ENCODE data around the gene SERPINI1. TPM values are rescaled to one million over a fixed set of nuclear protein-coding genes. Genes with fewer than 3 reads are reported as not detected.
"Not testable (repeated sequence)": the region's sequence is repeated elsewhere in the genome, so short reads cannot be mapped to it uniquely, and the experiment has no call there.

The SERPINI1 gene
- total and polyA plus RNA-seq, 9 of the 15 experiments (the other 6 are each of a cell fraction or from before 2014, with no cell fraction given) = 1.6 to 9.9 (median 3.5) TPM

DNA sequence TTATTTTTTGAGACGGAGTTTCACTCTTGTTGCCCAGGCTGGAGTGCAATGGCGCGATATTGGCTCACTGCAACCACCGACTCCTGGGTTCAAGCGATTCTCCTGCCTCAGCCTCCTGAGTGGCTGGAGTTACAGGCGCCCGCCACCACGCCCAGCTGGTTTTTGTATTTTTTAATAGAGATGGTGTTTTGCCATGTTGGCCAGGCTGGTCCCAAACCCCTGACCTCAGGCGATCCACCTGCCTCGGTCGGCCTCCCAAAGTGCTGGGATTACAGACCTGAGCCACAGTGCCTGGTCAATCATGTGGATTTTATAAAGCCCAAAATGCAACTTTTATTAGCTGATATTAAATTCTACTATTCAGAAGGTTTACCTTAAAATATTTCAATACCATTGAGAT, 92.1 kb downstream of the SERPINI1 start:
- in situ Hi-C loops (cut with MboI); H3K4me3 ChIP-seq; CTCF ChIA-PET (ENCODE audit: low intra/inter-chr PET ratio); ATAC-seq; H2AFZ ChIP-seq (ENCODE audit: low read depth, low read length); H3K9me3 ChIP-seq (replicated peaks; ENCODE audit: control insufficient read depth, insufficient read depth, low read depth, low read length); H3K79me2 ChIP-seq (ENCODE audit: control insufficient read depth, insufficient read depth, low read length); DNase-seq (ENCODE audit: extremely low read depth in 1 of 4, low spot score in 3 of 4); H3K27ac ChIP-seq (ENCODE audit: extremely low read depth, low read depth, low read length); H3K4me1 ChIP-seq (replicated peaks in 1 of 2; ENCODE audit: control insufficient read depth in 2 of 2, insufficient read depth in 2 of 2, low read length in 2 of 2); BruUV-seq (replicated peaks); FAIRE-seq; H3K9me1 ChIP-seq (ENCODE audit: control insufficient read depth, insufficient read depth, low read length); H3K9ac ChIP-seq (ENCODE audit: insufficient read depth in 1 of 2, low read depth in 2 of 2, low read length in 2 of 2); H3K36me3 ChIP-seq (ENCODE audit: control insufficient read depth, insufficient read depth, low read length); H3K4me2 ChIP-seq (ENCODE audit: insufficient read depth, low read length); intact Hi-C loops (cut with micrococcal nuclease); H4K20me1 ChIP-seq (replicated peaks; ENCODE audit: control insufficient read depth, insufficient read depth, low read length); H3K27me3 ChIP-seq (ENCODE audit: control insufficient read depth in 2 of 2, insufficient read depth in 2 of 2, low read length in 2 of 2): not testable (repeated sequence)
- WGBS (ENCODE audit: insufficient coverage, low coverage, missing lambda C conversion rate) = 2% methylated on average over 11 of the region's 11 CpGs
- POLR2A ChIA-PET = interaction anchor here (1.0 kb wide), 1 partner anchor 8 kb away, joined by 3 read pairs; no protein-coding TSS in a partner anchor

DNA sequence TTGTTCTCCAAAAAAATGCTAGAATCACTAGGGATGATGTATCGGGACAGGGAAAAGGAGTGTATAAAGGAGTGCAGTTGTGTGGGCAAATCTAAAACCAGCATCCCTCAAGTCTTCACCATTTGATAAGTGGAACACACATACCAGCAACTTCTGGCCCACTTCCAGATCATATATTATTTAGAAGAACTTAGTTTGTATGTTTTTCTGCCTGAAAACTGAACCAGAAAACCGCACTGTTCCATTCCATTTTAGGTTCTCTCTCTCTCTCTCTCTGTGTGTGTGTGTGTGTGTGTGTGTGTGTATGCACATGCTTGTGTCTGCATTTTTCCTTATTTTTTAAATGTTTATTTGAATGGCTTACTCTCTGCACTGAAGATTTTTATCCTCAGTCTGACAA, 93.5 kb downstream of the SERPINI1 start:
- no peaks in the 10 kb centered on the region for H3K9me1 ChIP-seq (ENCODE audit: control insufficient read depth, insufficient read depth, low read length)
- CTCF ChIA-PET (ENCODE audit: low intra/inter-chr PET ratio) = no interaction called here
- 0% methylated on average over 2 of the region's 2 CpGs for WGBS (ENCODE audit: insufficient coverage, low coverage, missing lambda C conversion rate)
- H3K9me3 ChIP-seq (replicated peaks; ENCODE audit: control insufficient read depth, insufficient read depth, low read depth, low read length) = no peaks in the 10 kb centered on the region
- no peak overlapping the region for H2AFZ ChIP-seq (ENCODE audit: low read depth, low read length)
- H3K4me1 ChIP-seq (replicated peaks in 1 of 2; ENCODE audit: control insufficient read depth in 2 of 2, insufficient read depth in 2 of 2, low read length in 2 of 2) = no peaks in the 10 kb centered on the region
- H3K36me3 ChIP-seq (ENCODE audit: control insufficient read depth, insufficient read depth, low read length) = no peaks in the 10 kb centered on the region
- H3K27ac ChIP-seq (ENCODE audit: extremely low read depth, low read depth, low read length) = no peak overlapping the region
- H4K20me1 ChIP-seq (replicated peaks; ENCODE audit: control insufficient read depth, insufficient read depth, low read length) = no peaks in the 10 kb centered on the region
- POLR2A ChIA-PET = no interaction called here
- H3K27me3 ChIP-seq (ENCODE audit: control insufficient read depth in 2 of 2, insufficient read depth in 2 of 2, low read length in 2 of 2) = no peaks in the 10 kb centered on the region
- no peak overlapping the region for H3K4me2 ChIP-seq (ENCODE audit: insufficient read depth, low read length)
- H3K79me2 ChIP-seq (ENCODE audit: control insufficient read depth, insufficient read depth, low read length) = no peaks in the 10 kb centered on the region
- FAIRE-seq (no peak), DNase-seq (ENCODE audit: extremely low read depth in 1 of 4, low spot score in 3 of 4) (no peak), ATAC-seq (no peak)
- intact Hi-C loops (cut with micrococcal nuclease) = no loop called here
- in situ Hi-C loops (cut with MboI) = no loop called here
- no peak overlapping the region for H3K9ac ChIP-seq (ENCODE audit: insufficient read depth in 1 of 2, low read depth in 2 of 2, low read length in 2 of 2)
- BruUV-seq (replicated peaks) = no TSS peak
- no peak overlapping the region for H3K4me3 ChIP-seq
- TF ChIP-seq CTBP1 (IDR thresholded peaks at IDR 0.05; ENCODE audit: borderline replicate concordance) = no peak
- TF ChIP-seq MEIS2 (IDR thresholded peaks at IDR 0.05; ENCODE audit: partially characterized antibody) = no peak
- TF ChIP-seq, protein P1, sequence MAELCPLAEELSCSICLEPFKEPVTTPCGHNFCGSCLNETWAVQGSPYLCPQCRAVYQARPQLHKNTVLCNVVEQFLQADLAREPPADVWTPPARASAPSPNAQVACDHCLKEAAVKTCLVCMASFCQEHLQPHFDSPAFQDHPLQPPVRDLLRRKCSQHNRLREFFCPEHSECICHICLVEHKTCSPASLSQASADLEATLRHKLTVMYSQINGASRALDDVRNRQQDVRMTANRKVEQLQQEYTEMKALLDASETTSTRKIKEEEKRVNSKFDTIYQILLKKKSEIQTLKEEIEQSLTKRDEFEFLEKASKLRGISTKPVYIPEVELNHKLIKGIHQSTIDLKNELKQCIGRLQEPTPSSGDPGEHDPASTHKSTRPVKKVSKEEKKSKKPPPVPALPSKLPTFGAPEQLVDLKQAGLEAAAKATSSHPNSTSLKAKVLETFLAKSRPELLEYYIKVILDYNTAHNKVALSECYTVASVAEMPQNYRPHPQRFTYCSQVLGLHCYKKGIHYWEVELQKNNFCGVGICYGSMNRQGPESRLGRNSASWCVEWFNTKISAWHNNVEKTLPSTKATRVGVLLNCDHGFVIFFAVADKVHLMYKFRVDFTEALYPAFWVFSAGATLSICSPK (IDR thresholded peaks at IDR 0.05; ENCODE audit: borderline replicate concordance) = no peak
- TF ChIP-seq BRCA1 (IDR thresholded peaks at IDR 0.05) = no peak
- TF ChIP-seq BRCA1 (CRISPR knock-in tag; IDR thresholded peaks at IDR 0.05) = no peak
- TF ChIP-seq, protein P2, sequence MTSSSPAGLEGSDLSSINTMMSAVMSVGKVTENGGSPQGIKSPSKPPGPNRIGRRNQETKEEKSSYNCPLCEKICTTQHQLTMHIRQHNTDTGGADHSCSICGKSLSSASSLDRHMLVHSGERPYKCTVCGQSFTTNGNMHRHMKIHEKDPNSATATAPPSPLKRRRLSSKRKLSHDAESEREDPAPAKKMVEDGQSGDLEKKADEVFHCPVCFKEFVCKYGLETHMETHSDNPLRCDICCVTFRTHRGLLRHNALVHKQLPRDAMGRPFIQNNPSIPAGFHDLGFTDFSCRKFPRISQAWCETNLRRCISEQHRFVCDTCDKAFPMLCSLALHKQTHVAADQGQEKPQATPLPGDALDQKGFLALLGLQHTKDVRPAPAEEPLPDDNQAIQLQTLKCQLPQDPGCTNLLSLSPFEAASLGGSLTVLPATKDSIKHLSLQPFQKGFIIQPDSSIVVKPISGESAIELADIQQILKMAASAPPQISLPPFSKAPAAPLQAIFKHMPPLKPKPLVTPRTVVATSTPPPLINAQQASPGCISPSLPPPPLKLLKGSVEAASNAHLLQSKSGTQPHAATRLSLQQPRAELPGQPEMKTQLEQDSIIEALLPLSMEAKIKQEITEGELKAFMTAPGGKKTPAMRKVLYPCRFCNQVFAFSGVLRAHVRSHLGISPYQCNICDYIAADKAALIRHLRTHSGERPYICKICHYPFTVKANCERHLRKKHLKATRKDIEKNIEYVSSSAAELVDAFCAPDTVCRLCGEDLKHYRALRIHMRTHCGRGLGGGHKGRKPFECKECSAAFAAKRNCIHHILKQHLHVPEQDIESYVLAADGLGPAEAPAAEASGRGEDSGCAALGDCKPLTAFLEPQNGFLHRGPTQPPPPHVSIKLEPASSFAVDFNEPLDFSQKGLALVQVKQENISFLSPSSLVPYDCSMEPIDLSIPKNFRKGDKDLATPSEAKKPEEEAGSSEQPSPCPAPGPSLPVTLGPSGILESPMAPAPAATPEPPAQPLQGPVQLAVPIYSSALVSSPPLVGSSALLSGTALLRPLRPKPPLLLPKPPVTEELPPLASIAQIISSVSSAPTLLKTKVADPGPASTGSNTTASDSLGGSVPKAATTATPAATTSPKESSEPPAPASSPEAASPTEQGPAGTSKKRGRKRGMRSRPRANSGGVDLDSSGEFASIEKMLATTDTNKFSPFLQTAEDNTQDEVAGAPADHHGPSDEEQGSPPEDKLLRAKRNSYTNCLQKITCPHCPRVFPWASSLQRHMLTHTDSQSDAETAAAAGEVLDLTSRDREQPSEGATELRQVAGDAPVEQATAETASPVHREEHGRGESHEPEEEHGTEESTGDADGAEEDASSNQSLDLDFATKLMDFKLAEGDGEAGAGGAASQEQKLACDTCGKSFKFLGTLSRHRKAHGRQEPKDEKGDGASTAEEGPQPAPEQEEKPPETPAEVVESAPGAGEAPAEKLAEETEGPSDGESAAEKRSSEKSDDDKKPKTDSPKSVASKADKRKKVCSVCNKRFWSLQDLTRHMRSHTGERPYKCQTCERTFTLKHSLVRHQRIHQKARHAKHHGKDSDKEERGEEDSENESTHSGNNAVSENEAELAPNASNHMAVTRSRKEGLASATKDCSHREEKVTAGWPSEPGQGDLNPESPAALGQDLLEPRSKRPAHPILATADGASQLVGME (CRISPR knock-in tag; IDR thresholded peaks at IDR 0.05) = no peak
- TF ChIP-seq, protein P3, sequence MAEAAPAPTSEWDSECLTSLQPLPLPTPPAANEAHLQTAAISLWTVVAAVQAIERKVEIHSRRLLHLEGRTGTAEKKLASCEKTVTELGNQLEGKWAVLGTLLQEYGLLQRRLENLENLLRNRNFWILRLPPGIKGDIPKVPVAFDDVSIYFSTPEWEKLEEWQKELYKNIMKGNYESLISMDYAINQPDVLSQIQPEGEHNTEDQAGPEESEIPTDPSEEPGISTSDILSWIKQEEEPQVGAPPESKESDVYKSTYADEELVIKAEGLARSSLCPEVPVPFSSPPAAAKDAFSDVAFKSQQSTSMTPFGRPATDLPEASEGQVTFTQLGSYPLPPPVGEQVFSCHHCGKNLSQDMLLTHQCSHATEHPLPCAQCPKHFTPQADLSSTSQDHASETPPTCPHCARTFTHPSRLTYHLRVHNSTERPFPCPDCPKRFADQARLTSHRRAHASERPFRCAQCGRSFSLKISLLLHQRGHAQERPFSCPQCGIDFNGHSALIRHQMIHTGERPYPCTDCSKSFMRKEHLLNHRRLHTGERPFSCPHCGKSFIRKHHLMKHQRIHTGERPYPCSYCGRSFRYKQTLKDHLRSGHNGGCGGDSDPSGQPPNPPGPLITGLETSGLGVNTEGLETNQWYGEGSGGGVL (CRISPR knock-in tag; IDR thresholded peaks at IDR 0.05) = no peak

All from K562 (cell line).